GM19455 (cell line): Measurements from ENCODE around the gene SLC6A5.

Experiments used
- ATAC-seq: cut with Tn5 transposase; IDR thresholded peaks from one replicate; pipeline ENCODE4 v1.9.1; 2021; ENCODE audit not compliant: unreplicated experiment

Gene SLC6A5

DNA sequence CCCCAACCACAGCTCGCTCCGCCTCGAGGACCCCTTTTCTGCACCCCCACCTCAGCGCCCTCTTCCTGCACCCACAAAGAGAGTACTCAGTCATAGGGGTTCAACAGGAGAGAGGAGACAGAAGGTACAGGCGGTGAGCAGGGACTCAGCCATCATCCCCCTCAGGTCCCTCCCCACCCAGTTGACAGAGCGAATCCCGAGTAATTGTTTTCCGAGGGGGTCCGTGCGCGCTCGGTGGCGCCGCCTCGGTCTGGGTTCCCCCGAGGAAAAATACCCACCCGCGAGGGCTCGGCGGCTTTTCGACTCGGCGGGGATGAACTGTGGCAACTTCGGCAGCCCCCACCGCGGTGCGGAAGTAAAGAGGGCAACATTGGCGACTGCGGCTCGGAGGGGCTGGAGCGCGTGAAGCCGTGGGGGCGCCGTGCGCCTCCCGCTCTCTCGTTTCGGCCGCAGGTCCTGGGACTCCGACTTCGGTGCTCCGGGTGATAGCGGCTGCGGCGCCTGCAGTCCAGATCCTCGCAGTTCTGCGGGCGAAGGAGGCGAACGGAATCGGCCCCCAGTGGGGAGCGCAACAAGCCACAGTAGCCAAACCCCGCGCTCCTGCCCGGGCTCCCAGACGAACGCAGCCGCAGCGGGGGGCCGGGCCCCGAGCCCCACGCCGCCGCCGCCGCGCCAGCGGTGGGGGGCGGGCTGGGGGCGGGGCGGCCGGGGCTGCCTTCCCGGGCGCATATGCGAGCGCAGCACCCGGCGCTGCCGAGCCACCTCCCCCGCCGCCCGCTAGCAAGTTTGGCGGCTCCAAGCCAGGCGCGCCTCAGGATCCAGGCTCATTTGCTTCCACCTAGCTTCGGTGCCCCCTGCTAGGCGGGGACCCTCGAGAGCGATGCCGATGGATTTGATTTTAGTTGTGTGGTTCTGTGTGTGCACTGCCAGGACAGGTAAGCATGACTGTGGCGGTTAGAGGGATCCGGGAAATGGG is 69.7 kb downstream of the SLC6A5 start, which contains the start of gene NELL1:
TSS of gene NELL1 (plus strand) at position 743 of the 976 bp plus-strand sequence.
- ATAC-seq = no peak

DNA sequence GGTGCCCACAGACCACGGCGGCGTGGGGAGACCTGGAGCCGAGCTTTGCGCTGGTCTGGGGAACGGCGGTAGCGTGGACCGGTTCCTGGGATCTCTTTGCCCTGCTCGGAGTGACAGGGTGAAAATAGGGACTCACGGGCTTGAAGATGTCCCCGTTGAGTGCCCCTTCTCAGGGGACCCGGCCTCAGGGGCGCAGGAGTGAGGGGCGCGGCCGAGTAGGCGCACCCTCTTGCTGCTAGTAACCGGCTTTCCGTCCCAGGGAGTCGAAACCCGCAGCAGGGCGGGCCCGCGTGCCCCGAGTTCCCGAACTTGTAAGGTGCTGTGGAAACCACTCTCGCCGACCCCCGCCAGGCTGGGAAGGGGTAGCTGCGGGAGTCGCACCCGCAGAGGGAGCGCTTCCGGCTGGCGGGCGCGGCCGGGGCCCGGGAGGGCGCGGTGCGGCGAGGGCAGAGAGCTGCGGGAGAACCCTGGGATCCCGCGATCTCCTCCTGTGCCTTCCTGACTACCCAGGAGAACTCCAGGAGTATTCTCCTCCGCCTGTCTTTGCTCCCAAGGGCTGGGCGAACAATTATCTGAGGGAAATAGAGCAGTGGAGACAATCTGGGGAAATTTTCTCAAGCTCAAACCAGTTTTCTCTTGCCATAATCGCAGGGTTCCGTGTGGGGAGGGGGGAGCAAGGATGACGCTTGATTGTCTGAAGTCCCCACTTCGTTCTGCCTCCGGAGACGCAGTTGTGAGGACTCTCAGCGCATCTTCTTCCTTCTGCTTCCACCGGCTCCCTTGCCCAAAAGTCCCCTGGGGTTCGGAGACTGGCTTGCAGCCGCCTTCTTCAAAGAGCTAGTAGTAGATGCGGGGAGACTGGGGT is 70.6 kb downstream of the SLC6A5 start:
- ATAC-seq = no peak

DNA sequence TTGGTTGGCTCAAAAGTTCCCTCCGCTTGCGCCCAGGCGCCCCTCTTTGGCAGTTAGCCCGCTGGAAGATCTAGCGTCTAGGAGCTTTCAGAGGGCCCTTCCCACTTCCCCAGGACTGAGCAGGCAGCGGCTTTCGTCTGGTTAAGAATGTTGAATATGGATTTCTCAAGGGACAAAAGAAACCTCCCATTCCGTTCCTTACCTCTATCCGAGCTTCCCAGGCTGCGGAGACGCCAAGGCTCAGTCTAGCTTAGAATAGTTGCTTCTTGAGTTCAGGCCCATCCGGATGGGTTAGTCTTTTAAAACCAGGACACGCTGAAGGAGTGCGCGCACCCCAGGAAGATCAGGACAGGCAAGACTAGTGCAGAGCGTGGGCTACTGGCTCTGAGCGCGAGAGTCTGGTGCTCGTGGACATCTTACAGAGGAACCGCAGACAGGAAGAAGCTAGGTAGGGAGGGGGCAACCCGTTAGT is 71.6 kb downstream of the SLC6A5 start:
- ATAC-seq = no peak

DNA sequence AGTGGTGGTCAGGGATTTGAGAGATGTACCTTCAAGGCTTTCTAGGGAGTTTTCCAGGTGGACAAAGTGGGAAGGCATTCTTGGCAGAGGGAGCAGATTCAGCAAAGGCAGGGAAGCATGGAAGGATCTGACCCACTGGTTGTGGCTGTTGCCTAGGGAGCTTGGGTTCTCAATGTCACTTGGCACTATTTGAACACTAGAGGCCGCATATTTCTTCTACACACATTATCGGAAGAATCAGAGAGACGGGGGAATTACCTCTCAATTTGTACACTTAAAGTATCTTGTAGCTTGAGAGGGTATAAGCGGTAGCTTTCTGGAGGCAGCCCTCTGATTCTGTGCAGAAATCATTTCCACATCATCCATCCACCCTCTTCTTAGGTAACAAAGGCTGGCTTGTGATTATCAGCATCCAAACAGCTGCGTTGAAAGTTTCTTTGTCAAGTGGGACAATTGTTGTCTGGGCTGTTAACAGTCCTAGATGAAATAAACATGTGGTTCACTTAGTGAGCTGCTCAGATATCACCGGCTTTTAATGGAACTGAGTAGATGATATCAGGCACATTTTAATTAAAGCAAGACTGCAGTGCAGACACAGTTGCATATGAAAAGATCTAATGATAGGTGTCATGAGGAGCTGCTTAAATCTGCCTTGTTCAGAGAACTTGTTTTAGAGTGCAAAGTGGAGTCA is 72.6 kb downstream of the SLC6A5 start:
- no peak for ATAC-seq

DNA sequence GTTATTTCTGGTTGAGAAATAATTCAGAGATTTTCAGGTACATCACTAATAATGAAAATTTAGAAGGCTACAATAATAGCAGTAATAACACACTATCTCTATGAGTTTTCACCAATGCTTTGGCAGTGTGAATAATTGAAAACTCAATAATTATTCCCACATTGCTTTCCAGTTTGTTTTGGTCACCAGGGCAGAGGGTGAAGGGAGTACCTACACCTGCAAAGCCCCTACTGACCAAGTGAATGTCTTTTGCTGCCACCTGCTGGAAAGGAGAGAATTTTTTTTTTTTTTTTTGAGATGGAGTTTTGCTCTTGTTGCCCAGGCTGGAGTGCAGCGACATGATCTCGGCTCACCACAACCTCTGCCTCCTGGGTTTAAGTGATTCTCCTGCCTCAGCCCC is 73.2 kb downstream of the SLC6A5 start:
- ATAC-seq = no peak

DNA sequence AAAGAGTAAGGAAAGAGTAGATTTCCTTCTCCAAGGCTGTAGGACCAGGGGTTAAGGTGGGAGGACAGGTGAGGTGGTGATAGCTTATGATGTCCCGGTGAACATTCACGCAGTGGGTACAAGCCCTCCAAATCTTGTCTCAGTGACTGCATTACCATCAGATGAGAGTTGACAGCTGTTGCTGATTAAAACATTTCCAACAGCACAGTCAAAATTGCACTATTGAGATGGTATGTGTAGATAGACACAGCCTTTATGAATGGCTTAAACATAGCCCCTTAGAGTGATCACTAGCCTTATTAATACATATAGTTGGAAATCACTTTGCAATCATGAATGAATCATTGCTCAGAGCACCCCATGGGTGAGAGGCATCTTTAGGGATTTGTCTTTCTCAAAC is 77.2 kb downstream of the SLC6A5 start:
- ATAC-seq = no peak

DNA sequence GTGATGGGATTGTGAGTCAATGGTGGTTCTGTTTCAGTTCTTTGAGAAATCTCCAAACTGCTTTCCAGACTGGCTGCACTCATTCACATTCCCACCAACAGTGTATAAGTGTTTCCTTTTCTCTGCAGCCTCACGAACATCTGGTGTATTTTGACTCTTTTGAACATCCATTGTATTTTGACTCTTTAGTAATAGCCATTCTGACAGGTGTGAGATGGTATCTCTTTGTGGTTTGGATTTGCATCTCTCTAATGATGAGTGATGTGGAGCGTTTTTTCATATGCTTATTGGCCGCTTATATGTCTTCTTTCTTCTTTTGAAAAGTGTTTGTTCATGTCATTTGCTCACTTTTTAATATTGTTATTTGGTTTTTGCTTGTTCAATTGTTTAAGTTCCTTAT is 89.4 kb downstream of the SLC6A5 start:
- no peak for ATAC-seq

DNA sequence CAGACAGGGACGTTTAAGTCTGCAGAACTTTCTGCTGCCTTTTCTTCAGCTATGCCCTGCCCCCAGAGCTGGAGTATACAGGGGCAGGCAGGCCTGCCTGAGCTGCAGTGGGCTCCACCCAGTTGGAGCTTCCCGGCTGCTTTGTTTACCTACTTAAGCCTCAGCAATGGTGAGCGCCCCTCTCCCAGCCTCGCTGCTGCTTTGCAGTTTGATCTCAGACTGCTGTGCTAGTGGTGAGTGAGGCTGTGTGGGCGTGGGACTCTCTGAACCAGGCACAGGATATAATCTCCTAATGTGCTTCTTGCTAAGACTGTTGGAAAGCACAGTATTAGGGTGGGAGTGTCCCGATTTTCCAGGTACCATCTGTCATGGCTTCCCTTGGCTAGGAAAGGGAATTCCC is 108.5 kb downstream of the SLC6A5 start:
- ATAC-seq = no peak
